ES-I3 (cell line): Measurements from ENCODE around the gene TRERF1.
A peak's percentile ranks its signal among the peaks of the same experiment; 100 is the strongest.
"Not testable (repeated sequence)": the region's sequence is repeated elsewhere in the genome, so short reads cannot be mapped to it uniquely, and the experiment has no call there.

Source experiments
- H3K36me3 ChIP-seq: 2 replicates; pipeline ENCODE4 v1.6.1; 2013; ENCODE audit warnings: mild to moderate bottlenecking, low read length, control low read depth, moderate library complexity; ENCODE audit not compliant: insufficient read depth
- H3K4me1 ChIP-seq: 2 replicates; pipeline ENCODE4 v1.6.1; 2013; ENCODE audit warnings: mild to moderate bottlenecking, control low read depth, low read length; ENCODE audit not compliant: insufficient read depth
- H3K9ac ChIP-seq: 2 replicates; pipeline ENCODE4 v1.6.1; 2013; ENCODE audit warnings: low read depth, mild to moderate bottlenecking, low read length, moderate library complexity
- H3K9me3 ChIP-seq: 2 replicates; pipeline ENCODE4 v1.6.1; 2013; ENCODE audit warnings: mild to moderate bottlenecking, low read length, moderate library complexity; ENCODE audit not compliant: control insufficient read depth, insufficient read depth

The TRERF1 gene

DNA sequence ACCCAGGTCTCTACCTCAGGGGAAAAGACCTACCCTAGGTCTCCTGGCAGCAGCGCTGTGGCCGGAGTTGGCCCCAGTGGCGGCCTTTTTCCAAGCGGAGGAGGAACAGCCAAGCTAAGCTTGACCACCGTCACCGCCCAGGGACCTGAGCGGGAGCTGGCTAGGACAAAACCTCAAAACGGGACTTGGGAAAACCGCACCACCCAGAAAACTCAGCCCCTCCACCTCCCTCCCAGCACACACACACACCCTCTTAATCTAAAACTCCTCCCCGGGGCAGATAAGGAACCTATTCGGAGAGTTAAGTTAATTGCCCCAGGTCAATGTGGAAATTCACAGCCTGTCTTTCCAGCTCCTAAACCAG lies 2.7 kb upstream of the TRERF1 start:
- peaks cover 12% of the 10 kb centered on the region for H3K4me1 ChIP-seq
- peak overlapping the region; percentile 96 for H3K9ac ChIP-seq
- H3K36me3 ChIP-seq, result no peaks in the 10 kb centered on the region
- no peaks in the 10 kb centered on the region for H3K9me3 ChIP-seq

DNA sequence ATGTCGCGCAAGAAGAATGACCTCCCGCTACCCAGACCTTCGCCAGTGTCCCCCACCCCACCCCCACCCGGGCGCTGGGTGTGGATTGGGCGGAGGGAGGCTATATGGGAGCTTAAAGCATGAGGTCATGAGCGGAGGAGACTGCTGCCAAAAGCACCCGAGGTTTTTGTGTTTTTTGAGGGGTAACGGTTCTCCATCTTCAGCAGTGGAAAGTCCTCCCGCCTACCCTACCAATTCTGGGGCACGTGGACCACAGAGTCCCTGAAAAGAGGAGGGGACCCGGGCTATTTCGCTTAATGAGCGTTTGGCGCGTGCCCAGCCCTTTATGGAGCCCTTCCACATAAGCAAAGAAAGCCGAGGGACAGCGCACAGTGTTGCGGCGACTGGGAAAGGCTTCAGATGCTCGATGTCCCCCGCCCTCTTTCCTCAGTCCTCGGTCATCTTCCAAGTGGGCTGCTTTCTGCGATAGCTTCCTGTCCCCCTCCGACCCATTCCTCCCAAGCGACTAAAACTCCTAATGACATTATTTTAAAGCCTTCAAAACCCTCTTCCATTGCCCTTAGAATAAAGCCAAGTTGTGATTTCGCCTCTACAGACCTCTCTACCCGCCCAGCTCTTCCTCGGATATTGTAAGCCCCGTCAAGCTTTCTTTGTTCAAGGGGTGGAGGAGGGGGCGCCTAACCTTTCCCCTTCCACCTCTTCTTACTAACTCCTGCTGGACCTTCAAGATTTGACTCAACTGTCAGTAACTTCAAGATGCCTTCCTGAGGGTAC lies 2.1 kb upstream of the TRERF1 start:
- Histone ChIP-seq H3K9me3 (no peaks in the 10 kb centered on the region), H3K4me1 (peaks cover 17% of the 10 kb centered on the region), H3K36me3 (no peaks in the 10 kb centered on the region), H3K9ac (peak overlapping the region; percentile 96)

DNA sequence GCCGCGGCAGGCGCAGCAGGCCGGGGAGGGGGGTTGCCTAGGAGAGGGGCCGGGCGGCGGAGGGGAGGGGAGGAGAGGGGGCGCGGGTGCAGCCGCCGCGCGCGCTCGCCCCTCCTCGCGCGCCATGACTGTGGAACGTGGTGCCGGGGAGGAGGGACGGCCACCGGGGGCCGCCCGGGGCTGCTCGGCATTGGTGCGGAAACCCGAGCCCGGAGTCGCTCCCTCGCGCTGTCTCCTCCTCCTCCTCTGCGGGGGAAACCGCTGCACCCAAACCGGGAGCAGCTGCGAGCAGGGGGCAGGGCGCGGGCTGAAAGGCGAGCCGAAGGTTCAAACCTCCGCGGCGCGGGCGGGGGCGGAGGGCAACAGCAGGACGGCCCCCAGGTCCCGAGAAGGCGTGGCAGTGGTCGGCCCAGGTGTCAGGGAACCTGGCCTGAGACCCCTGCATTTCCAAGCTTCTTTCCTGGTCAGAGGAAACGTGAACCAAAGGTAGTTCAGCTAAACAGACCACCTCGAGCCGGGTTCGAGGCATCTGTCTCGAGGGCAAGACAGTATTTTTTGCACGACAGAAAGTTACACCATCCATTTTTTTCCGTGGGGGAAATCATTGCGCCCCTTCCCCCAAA lies 1.4 kb upstream of the TRERF1 start:
- Histone ChIP-seq H3K9me3 (no peaks in the 10 kb centered on the region), H3K36me3 (no peaks in the 10 kb centered on the region), H3K9ac (peak overlapping the region; percentile 96; the same call in 1 of the 2 replicates), H3K4me1 (peaks cover 17% of the 10 kb centered on the region)

GRCh38 chr6:42452171-42453030 lies 675 bp upstream of the TRERF1 start:
- Histone ChIP-seq H3K4me1 (peaks cover 17% of the 10 kb centered on the region), H3K9me3 (no peaks in the 10 kb centered on the region), H3K36me3 (no peaks in the 10 kb centered on the region), H3K9ac (peak overlapping the region; percentile 96)

DNA sequence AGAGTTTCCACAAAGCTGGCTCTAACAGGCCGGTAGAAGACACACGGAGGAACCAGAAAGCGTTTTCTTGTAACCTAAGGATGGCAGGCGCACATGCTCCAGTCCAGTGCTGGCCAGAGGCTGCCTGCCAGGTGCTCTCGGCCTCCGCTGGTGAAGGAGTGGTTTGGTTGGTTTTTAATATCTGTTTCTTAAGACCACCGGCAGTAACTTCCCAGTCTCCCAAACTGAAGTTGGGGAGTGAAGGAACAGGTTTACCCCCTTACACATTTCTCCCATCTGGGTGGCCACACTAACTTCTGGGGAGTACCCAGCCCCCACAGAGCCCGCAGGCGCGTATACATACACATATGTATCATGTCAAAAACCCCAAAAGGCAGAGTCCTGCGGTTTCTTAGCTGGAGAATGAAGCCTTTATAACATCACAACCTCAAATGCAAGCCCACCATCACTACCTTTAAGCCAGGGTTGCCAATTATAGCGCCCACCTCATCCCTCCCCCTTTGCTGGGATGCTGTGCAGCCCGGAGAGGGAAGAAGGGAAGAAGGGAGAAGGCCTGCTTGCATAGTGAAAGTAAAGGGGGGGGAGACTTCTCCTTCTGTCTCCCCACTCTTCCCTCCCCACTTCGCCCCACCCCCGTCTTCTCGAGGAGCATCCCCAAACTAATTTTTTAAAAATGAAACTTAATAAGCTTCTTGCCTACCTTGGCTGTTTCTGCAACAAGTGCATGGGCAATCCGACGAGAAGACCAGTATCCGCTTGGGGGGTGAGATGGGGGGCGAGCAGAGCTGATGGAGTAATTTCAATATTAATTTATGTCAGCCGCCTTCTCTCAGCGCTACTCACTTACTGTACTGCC lies 1.0 kb downstream of the TRERF1 start:
- H3K9ac ChIP-seq, result peak overlapping the region; percentile 75
- H3K9me3 ChIP-seq, result no peaks in the 10 kb centered on the region
- no peaks in the 10 kb centered on the region for H3K36me3 ChIP-seq
- peaks cover 9% of the 10 kb centered on the region for H3K4me1 ChIP-seq

- peak overlapping the region; percentile 75; the same call in 1 of the 2 replicates for H3K9ac ChIP-seq
- H3K36me3 ChIP-seq, result no peaks in the 10 kb centered on the region
- H3K9me3 ChIP-seq, result no peaks in the 10 kb centered on the region
- H3K4me1 ChIP-seq, result peaks cover 5% of the 10 kb centered on the region; the same call in 1 of the 2 replicates
These were observed 1.7 kb downstream of the TRERF1 start for GRCh38 chr6:42449917-42450476.

GRCh38 chr6:42448927-42449659 lies 2.6 kb downstream of the TRERF1 start:
- Histone ChIP-seq H3K4me1 (peaks cover 7% of the 10 kb centered on the region; the same call in 1 of the 2 replicates), H3K9me3 (no peaks in the 10 kb centered on the region), H3K9ac (no peak overlapping the region), H3K36me3 (no peaks in the 10 kb centered on the region)

- Histone ChIP-seq H3K36me3 (no peaks in the 10 kb centered on the region), H3K9ac (no peak overlapping the region), H3K9me3 (no peaks in the 10 kb centered on the region), H3K4me1 (peaks cover 14% of the 10 kb centered on the region)
These were observed 3.3 kb downstream of the TRERF1 start for GRCh38 chr6:42448391-42448790.

DNA sequence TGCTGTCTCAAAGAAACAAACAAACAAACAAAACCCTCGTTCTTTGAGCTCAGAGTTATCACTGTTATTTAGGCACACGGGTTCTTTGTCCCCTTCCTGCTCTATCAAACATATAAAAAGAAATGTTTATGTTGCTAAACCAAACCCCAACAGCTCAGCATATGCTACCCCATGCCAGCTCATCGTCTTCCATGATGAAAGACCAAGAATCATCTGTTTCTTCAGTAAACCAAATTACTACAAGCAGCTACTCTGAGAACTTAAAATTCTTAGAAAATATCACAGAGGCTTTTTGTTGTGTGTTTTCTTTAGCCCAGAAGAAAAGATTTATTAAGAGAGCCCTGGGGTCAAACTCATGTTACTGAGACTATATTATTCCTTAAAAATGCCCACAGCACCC lies 4.7 kb downstream of the TRERF1 start:
- H3K9me3 ChIP-seq, result no peaks in the 10 kb centered on the region
- no peaks in the 10 kb centered on the region for H3K36me3 ChIP-seq
- peaks cover 28% of the 10 kb centered on the region for H3K4me1 ChIP-seq
- H3K9ac ChIP-seq, result no peak overlapping the region

- peaks cover 34% of the 10 kb centered on the region for H3K4me1 ChIP-seq
- no peaks in the 10 kb centered on the region for H3K9me3 ChIP-seq
- H3K9ac ChIP-seq, result no peak overlapping the region
- H3K36me3 ChIP-seq, result no peaks in the 10 kb centered on the region
These were observed 5.4 kb downstream of the TRERF1 start for GRCh38 chr6:42446370-42446769.

DNA sequence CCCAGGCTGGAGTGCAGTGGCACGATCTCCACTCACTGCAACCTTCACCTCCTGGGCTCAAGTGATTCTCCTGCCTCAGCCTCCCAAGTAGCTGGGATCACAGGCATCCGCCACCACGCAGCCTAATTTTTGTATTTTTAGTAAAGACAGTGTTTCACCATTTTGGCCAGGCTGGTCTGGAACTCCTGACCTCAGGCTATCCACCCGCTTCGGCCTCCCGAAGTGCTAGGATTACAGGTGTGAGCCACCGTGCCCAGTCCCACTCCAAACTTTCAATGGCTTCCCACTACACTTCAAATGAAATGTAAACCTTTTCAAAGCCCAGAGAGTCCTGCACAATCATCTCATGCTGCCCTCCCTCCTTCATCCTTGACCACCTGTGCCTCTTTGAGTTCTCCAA lies 5.8 kb downstream of the TRERF1 start:
- not testable (repeated sequence) for H3K36me3 ChIP-seq, H3K9ac ChIP-seq, H3K9me3 ChIP-seq
- H3K4me1 ChIP-seq, result peaks cover 38% of the 10 kb centered on the region

DNA sequence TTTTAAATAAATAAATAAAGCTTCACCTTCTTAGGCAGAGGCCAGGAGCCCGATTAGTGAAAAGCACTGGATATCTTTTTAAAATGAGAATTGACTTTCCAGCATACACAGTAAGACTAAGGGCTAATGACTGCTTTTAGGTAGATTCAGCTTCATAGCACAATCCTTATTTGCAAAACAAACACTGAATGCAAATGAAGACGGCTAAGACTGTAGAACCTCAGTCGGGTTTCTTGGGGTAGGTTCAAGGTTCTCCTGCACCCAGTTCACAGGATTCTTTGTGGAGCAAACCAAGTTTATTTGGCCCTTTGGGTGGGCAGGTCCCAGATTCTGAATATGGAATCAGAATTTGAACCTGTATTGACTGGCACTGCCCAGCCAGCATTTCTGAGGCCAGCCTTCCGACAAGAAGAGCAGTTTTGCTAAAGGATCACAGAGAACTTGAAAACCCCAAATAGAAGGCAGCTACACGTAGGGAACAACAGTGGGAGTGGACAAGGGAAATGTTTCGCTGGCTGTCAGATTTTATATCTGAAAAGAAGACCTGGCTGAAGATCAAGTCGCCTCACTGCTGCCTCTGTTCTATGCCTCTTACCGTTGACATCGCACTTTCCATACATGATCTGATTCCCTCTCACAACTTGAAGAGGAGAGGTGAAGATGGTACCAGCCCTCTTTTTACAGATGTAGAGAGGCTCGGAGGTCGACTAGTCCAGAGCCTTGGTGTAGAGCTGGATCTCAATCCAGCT lies 8.2 kb downstream of the TRERF1 start:
- Histone ChIP-seq H3K9ac (peak overlapping the region; percentile 2; the same call in 1 of the 2 replicates), H3K36me3 (no peaks in the 10 kb centered on the region), H3K4me1 (peaks cover 46% of the 10 kb centered on the region), H3K9me3 (no peaks in the 10 kb centered on the region)
